Hepatocyte (in vitro differentiated cells): Measurements from ENCODE around the gene TPCN2. TPM values are rescaled to one million over a fixed set of nuclear protein-coding genes. Genes with fewer than 3 reads are reported as not detected.
"Not testable (repeated sequence)": the region's sequence is repeated elsewhere in the genome, so short reads cannot be mapped to it uniquely, and the experiment has no call there.

ENCODE experiments used
- DNase-seq: peaks from one replicate; pipeline ENCODE4 v3.0.0-alpha.2; 2016; ENCODE audit warnings: low spot score
- H2AFZ ChIP-seq: fragments of 200-600 bp; sonication (generic); 2 replicates; pipeline ENCODE4 v1.6.0; 2016; ENCODE audit warnings: antibody characterized with exemption, mild to moderate bottlenecking
- H3K27ac ChIP-seq: fragments of 200-600 bp; sonication (generic); 2 replicates; pipeline ENCODE4 v1.5.1; 2016; ENCODE audit warnings: mild to moderate bottlenecking
- H3K27me3 ChIP-seq: fragments of 200-600 bp; sonication (generic); 2 replicates; pipeline ENCODE4 v1.6.1; 2016
- H3K36me3 ChIP-seq: fragments of 200-600 bp; sonication (generic); replicated peaks from 2 replicates; pipeline ENCODE4 v1.5.1; 2016; ENCODE audit warnings: low read depth; ENCODE audit not compliant: insufficient read depth
- H3K4me1 ChIP-seq: fragments of 200-600 bp; sonication (generic); 2 replicates; pipeline ENCODE4 v1.5.1; 2016; ENCODE audit warnings: mild to moderate bottlenecking, moderate library complexity; ENCODE audit not compliant: insufficient read depth
- H3K4me2 ChIP-seq: fragments of 200-600 bp; sonication (generic); 2 replicates; pipeline ENCODE4 v1.6.0; 2016
- H3K4me3 ChIP-seq: fragments of 200-600 bp; sonication (generic); 2 replicates; pipeline ENCODE4 v1.5.1; 2016; ENCODE audit warnings: mild to moderate bottlenecking
- H3K79me2 ChIP-seq: fragments of 200-600 bp; sonication (generic); 2 replicates; pipeline ENCODE4 v1.6.0; 2017; ENCODE audit warnings: mild to moderate bottlenecking
- H3K9me2 ChIP-seq: fragments of 200-600 bp; sonication (generic); replicated peaks from 2 replicates; pipeline ENCODE4 v1.6.0; 2017; ENCODE audit warnings: mild to moderate bottlenecking; ENCODE audit not compliant: insufficient read depth
- H3K9me3 ChIP-seq: fragments of 200-600 bp; sonication (generic); 2 replicates; pipeline ENCODE4 v1.5.1; 2016; ENCODE audit warnings: low read depth, mild to moderate bottlenecking
- H4K20me1 ChIP-seq: fragments of 200-600 bp; sonication (generic); 2 replicates; pipeline ENCODE4 v1.6.0; 2016; ENCODE audit warnings: mild to moderate bottlenecking; ENCODE audit not compliant: insufficient read depth, poor library complexity, severe bottlenecking
- CTCF ChIP-seq: fragments of 200-600 bp; sonication (generic); IDR thresholded peaks from 2 replicates; pipeline ENCODE4 v1.5.1; 2016; ENCODE audit warnings: antibody characterized with exemption, mild to moderate bottlenecking; ENCODE audit not compliant: poor library complexity
- EZH2 ChIP-seq: fragments of 200-600 bp; sonication (generic); IDR thresholded peaks from 2 replicates; pipeline ENCODE4 v1.6.1; 2016; ENCODE audit warnings: antibody characterized with exemption, mild to moderate bottlenecking, borderline replicate concordance
- EZH2phosphoT487 ChIP-seq: fragments of 200-600 bp; sonication (generic); IDR thresholded peaks from one replicate; pipeline ENCODE4 v1.6.1; 2018; ENCODE audit warnings: antibody characterized with exemption, mild to moderate bottlenecking, low read depth, moderate library complexity; ENCODE audit not compliant: unreplicated experiment, severe bottlenecking
- WGBS: methylation state at CpG from one replicate; pipeline ENCODE4 v1.1.6; 2016; ENCODE audit warnings: low lambda C conversion rate; ENCODE audit errors: missing lambda C conversion rate; 5-methylcytosine and 5-hydroxymethylcytosine counted together
- polyA plus RNA-seq: library from polyadenylated mRNA; unstranded; fragments of >200 nt; fragmentation: Nextera tagmentation; extraction: Ambion mirVana; gene quantifications from 2 replicates; pipeline ENCODE4 v1.2.1, GENCODE V29; 2016
- total RNA-seq: library from RNA; depleted of rRNA; stranded (reverse); fragments of >200 nt; gene quantifications from 2 replicates; pipeline ENCODE4 v1.2.3, GENCODE V29; 2014

TPCN2 gene
- total and polyA plus RNA-seq, 2 experiments from 2014 or later: 16.6 to 21.3 TPM

- Histone ChIP-seq H3K27ac (no peak overlapping the region), H3K27me3 (no peaks in the 10 kb centered on the region), H2AFZ (no peak overlapping the region), H3K9me2 (no peaks in the 10 kb centered on the region), H4K20me1 (no peaks in the 10 kb centered on the region), H3K4me1 (no peaks in the 10 kb centered on the region), H3K4me2 (no peak overlapping the region), H3K4me3 (no peak overlapping the region), H3K36me3 (no peaks in the 10 kb centered on the region), H3K9me3 (peaks cover 5% of the 10 kb centered on the region), H3K79me2 (no peaks in the 10 kb centered on the region)
- 48% methylated on average over 14 of the region's 15 CpGs for WGBS
- TF ChIP-seq CTCF (peak; percentile 88), EZH2phosphoT487 (no peak), EZH2 (no peak)
- DNase-seq: peak; percentile 91
Measured at GRCh38 chr11:69131644-69132300, 83.0 kb downstream of the TPCN2 start.

- Histone ChIP-seq H4K20me1 (no peaks in the 10 kb centered on the region), H3K4me1 (no peaks in the 10 kb centered on the region), H3K79me2 (no peaks in the 10 kb centered on the region), H3K27me3 (no peaks in the 10 kb centered on the region), H3K36me3 (no peaks in the 10 kb centered on the region), H3K9me2 (no peaks in the 10 kb centered on the region), H3K4me3 (no peak overlapping the region), H3K9me3 (peaks cover 5% of the 10 kb centered on the region), H2AFZ (no peak overlapping the region), H3K4me2 (no peak overlapping the region), H3K27ac (no peak overlapping the region)
- TF ChIP-seq CTCF (no peak), EZH2phosphoT487 (no peak), EZH2 (no peak)
- 88% methylated on average over 7 of the region's 7 CpGs for WGBS
- no peak for DNase-seq
Measured at GRCh38 chr11:69132301-69132670, 83.6 kb downstream of the TPCN2 start.

- no peaks in the 10 kb centered on the region for H3K9me2 ChIP-seq
- no peak overlapping the region for H3K27ac ChIP-seq
- H3K4me1 ChIP-seq: peaks cover 6% of the 10 kb centered on the region
- TF ChIP-seq CTCF (no peak), EZH2phosphoT487 (no peak), EZH2 (no peak)
- H4K20me1 ChIP-seq: no peaks in the 10 kb centered on the region
- WGBS: 94% methylated on average over 4 of the region's 4 CpGs
- no peak overlapping the region for H3K4me2 ChIP-seq
- peaks cover 1% of the 10 kb centered on the region for H3K9me3 ChIP-seq
- H3K36me3 ChIP-seq: no peaks in the 10 kb centered on the region
- no peaks in the 10 kb centered on the region for H3K79me2 ChIP-seq
- DNase-seq: no peak
- no peaks in the 10 kb centered on the region for H3K27me3 ChIP-seq
- no peak overlapping the region for H3K4me3 ChIP-seq
- no peak overlapping the region for H2AFZ ChIP-seq
Measured at GRCh38 chr11:69133251-69133650, 84.5 kb downstream of the TPCN2 start.

GRCh38 chr11:69134182-69134581 lies 85.5 kb downstream of the TPCN2 start:
- not testable (repeated sequence) for DNase-seq, H2AFZ ChIP-seq, H3K4me1 ChIP-seq, H3K4me3 ChIP-seq, H3K27ac ChIP-seq, H3K79me2 ChIP-seq, H4K20me1 ChIP-seq, H3K9me3 ChIP-seq, H3K9me2 ChIP-seq, H3K27me3 ChIP-seq, H3K36me3 ChIP-seq, H3K4me2 ChIP-seq
- WGBS: 80% methylated on average over 2 of the region's 2 CpGs
